NCI-H2171 treated with DMSO at 0.1 percent for 48 hours (cell line): ENCODE data around the gene WNT3A.
"Not testable (repeated sequence)": the region's sequence is repeated elsewhere in the genome, so short reads cannot be mapped to it uniquely, and the experiment has no call there.

ENCODE experiments used
- DNase-seq: peaks from one replicate; lab custom pipeline; 2025; lab: John Stamatoyannopoulos, UW

The WNT3A gene

GRCh38 chr1:228011721-228012311 is 5.0 kb downstream of the WNT3A start:
- no peak for DNase-seq

- no peak for DNase-seq
Observed at GRCh38 chr1:228012555-228012954, 5.8 kb downstream of the WNT3A start.

GRCh38 chr1:228013131-228013934 is 6.5 kb downstream of the WNT3A start:
- no peak for DNase-seq

- peak; percentile 15 for DNase-seq
Observed at GRCh38 chr1:228013935-228014930, 7.4 kb downstream of the WNT3A start.

- no peak for DNase-seq
Observed at GRCh38 chr1:228015276-228016180, 8.7 kb downstream of the WNT3A start.

- DNase-seq, result no peak
Observed at GRCh38 chr1:228016181-228016510, 9.3 kb downstream of the WNT3A start.

GRCh38 chr1:228016653-228017355 is 10.0 kb downstream of the WNT3A start:
- DNase-seq, result no peak

GRCh38 chr1:228017356-228018124 is 10.7 kb downstream of the WNT3A start:
- DNase-seq, result no peak

- DNase-seq, result no peak
Observed at GRCh38 chr1:228018125-228018398, 11.3 kb downstream of the WNT3A start.

- no peak for DNase-seq
Observed at GRCh38 chr1:228018961-228019721, 12.3 kb downstream of the WNT3A start.

GRCh38 chr1:228019722-228020083 is 12.9 kb downstream of the WNT3A start:
- DNase-seq, result not testable (repeated sequence)

GRCh38 chr1:228020686-228021354 is 14.0 kb downstream of the WNT3A start:
- no peak for DNase-seq

GRCh38 chr1:228021355-228022030 is 14.7 kb downstream of the WNT3A start:
- DNase-seq, result no peak

- DNase-seq, result no peak
Observed at GRCh38 chr1:228022571-228023293, 15.9 kb downstream of the WNT3A start.

GRCh38 chr1:228023294-228023639 is 16.5 kb downstream of the WNT3A start:
- no peak for DNase-seq

- DNase-seq, result no peak
Observed at GRCh38 chr1:228029281-228029680, 22.5 kb downstream of the WNT3A start.

GRCh38 chr1:228030451-228031201 is 23.8 kb downstream of the WNT3A start:
- DNase-seq, result no peak
